ENCODE measurements around the gene CFDP1.
"Not testable (repeated sequence)": the region's sequence is repeated elsewhere in the genome, so short reads cannot be mapped to it uniquely, and the experiment has no call there.

CFDP1 gene

DNA sequence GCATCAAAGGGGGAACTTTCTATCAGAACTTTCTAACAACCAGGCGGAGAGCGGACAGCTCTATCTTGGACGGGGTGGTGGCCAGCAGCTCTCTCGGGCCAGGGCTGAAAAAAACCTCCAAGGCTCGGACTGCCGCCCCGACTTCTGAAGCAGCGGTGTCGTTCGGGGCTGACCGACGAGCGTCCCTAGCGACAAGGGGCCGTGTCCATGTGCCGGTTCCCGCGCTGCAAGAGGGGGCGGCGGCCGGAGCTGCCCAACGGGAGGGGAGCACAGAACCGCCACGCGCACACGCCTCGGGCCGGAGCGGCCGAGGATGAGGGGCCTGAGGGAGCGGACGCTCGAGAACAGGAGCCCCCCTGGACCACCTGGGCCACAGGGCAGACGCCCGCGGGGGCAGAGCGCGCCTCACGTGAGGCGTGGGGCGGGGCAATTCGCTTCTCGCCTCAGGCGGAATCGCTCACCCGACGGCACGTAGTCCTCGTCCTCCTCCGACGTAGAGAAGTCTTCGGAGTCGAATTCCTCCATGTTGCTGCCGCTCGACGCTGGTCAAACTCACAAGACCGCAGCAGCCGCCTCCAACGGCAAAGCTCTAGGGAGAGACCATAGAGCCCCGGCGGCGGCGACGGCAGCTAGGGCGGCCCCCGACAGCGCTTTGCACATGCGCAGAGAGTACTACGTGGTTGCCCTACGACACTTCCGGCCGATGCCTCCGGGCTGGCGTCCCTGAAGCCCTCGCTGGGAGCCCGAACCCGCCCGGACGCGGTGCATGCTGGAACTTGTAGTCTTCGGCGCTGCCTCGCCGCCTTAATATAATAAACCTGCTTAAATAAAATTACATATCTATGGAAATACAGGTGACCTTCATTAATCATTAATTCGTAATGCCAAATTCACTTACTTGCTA lies at the start of gene CFDP1:
Gene CFDP1 (minus strand): TSS at position 676 of the 904 bp plus-strand sequence. CDS start 151 bp downstream, at position 525.
- DNase-seq (ENCODE audit: low read depth), result peak; percentile 93

GRCh38 chr16:75482434-75483205 lies 49.3 kb upstream of the CFDP1 start:
- no peak for DNase-seq (ENCODE audit: low read depth)

- no peak for DNase-seq (ENCODE audit: low read depth)
Measured at GRCh38 chr16:75481475-75481874, 48.2 kb upstream of the CFDP1 start.

DNA sequence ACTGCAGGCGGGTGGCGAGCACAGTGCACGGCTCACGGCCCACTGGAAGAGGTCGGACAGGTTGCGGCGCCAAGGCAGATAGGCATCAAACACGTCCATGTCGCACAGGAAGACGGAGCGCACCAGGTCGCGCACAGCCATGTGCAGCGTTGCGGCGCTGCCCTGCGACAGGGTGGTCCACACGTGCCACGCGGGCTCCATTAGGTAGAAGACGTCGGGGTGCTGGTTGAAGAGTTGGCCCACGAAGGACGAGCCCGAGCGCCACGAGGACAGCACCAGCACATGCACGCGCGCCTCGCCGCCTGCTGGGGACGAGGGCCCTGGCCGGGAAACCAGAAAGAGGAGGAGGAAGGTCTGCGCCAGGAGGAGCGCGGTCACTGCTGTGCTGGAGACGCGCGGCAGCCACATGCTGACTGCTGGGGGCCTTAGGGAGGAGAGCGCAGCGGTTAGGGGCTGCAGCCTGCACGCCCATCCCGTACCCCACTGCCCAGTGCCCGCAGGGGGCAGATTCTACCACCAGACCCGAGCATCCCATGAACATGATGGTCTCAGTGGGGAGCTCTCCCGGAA lies 46.2 kb upstream of the CFDP1 start:
- no peak for DNase-seq (ENCODE audit: low read depth)

- no peak for DNase-seq (ENCODE audit: low read depth)
Measured at GRCh38 chr16:75478480-75479345, 45.4 kb upstream of the CFDP1 start.

GRCh38 chr16:75477680-75478473 lies 44.6 kb upstream of the CFDP1 start:
- DNase-seq (ENCODE audit: low read depth), result no peak

DNA sequence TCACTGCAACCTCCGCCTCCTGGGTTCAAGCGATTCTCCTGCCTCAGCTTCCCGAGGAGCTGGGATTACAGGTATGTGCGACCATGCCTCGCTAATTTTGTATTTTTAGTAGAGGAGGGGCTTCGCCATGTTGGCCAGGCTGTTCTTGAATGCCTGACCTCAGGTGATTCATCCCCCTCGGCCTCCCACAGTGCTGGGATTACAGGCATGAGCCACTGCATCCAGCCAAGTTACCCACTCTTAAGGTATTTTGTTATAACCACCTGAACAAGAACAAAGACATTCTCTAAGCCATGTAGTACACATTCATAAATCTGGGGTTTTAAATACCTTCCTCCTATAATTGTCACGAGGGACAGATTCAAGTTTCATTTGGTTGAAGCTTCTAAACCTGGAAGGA lies 43.5 kb upstream of the CFDP1 start:
- DNase-seq (ENCODE audit: low read depth), result no peak

- no peak for DNase-seq (ENCODE audit: low read depth)
Measured at GRCh38 chr16:75475420-75475847, 42.1 kb upstream of the CFDP1 start.

- DNase-seq (ENCODE audit: low read depth), result no peak
Measured at GRCh38 chr16:75472908-75473877, 39.9 kb upstream of the CFDP1 start.

GRCh38 chr16:75471723-75472633 lies 38.7 kb upstream of the CFDP1 start:
- no peak for DNase-seq (ENCODE audit: low read depth)

- no peak for DNase-seq (ENCODE audit: low read depth)
Measured at GRCh38 chr16:75466760-75467159, 33.5 kb upstream of the CFDP1 start.

- DNase-seq (ENCODE audit: low read depth), result peak; percentile 96
Measured at GRCh38 chr16:75464122-75464918, 31.0 kb upstream of the CFDP1 start, which contains the start of gene TMEM170A. TSS of gene TMEM170A (minus strand) at chr16:75464689. CDS start at chr16:75464600, 89 bp downstream.

DNA sequence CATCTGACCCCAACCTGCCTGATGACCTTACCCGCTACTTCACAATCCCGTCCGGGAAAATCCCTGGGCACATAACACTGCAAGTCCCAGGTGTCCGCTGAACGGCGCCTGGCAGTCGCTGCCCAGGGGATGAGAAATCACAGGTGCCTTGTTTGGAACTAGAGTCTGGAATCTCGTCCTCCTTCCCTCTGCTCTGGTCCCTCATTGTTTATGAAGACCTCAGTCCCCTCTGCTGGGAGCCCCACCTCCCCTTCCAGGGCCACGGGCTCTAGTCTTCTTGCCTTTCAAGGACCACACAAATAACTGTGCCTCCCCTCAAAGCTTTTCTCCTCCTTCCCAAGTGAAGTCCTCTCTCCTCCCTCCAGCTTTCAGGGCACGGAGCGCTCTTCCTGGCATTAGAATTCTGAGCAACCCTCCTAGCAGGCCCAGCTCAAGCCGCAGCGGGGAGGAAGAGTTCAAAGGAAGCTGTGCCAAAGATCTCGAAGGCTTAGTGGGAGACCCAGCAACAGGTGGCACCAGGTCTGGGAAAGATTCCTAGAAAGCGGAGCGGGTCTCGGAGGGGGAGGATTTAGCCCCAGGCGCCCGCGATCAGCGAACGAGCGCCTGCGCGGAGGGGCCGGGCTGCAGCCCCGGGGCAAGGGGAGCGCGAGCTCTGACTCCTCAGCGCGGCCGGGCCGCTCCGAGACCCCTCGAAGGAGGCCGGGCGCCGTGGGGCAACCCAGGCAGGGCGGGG lies 30.3 kb upstream of the CFDP1 start:
- DNase-seq (ENCODE audit: low read depth), result not testable (repeated sequence)

GRCh38 chr16:75462806-75463205 lies 29.5 kb upstream of the CFDP1 start:
- DNase-seq (ENCODE audit: low read depth), result no peak

GRCh38 chr16:75461575-75461974 lies 28.3 kb upstream of the CFDP1 start:
- DNase-seq (ENCODE audit: low read depth), result no peak

- DNase-seq (ENCODE audit: low read depth), result no peak
Measured at GRCh38 chr16:75460446-75460845, 27.1 kb upstream of the CFDP1 start.

DNA sequence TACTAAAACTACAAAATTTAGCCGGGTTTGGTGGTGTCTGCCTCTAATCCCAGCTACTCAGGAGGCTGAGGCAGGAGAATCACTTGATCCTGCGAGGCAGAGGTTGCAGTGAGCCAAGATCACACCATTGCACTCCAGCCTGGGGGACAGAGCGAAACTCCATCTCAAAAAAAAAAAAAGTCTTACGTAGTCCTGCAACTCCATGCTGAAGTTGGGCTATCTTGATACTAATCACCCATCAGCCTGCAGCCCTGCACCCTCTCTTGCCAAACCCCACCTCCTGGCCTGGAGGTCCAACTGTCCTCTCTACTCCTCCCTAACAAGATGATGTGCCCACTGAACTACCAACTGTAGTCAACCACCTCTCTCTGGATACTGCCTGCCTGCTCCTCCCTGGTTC lies 26.4 kb upstream of the CFDP1 start:
- no peak for DNase-seq (ENCODE audit: low read depth)
